Measurements from ENCODE around the gene GALNT16. TPM values are rescaled to one million over a fixed set of nuclear protein-coding genes. Genes with fewer than 3 reads are reported as not detected.
A peak's percentile ranks its signal among the peaks of the same experiment; 100 is the strongest.

Gene GALNT16
- total and polyA plus RNA-seq, 2 donors from 2014 or later = 13.1 to 15.2 TPM

- Histone ChIP-seq H3K9ac (ENCODE audit: low read length in 3 of 3) (no peak overlapping the region), H3K27me3 (ENCODE audit: control insufficient read depth, insufficient read depth, low read length) (no peaks in the 10 kb centered on the region), H3K4me1 (ENCODE audit: control insufficient read depth in 2 of 3, insufficient read depth in 2 of 3, low read depth in 1 of 3, low read length in 3 of 3) (peaks cover 0 to 10% (median 5%) of the 10 kb centered on the region in 3 donors), H3K36me3 (ENCODE audit: control insufficient read depth in 2 of 3, insufficient read depth in 3 of 3, low read length in 3 of 3) (no peaks in the 10 kb centered on the region), H3K4me3 (ENCODE audit: low read length in 3 of 3) (no peak overlapping the region), H3K9me3 (ENCODE audit: control insufficient read depth in 2 of 3, insufficient read depth in 1 of 3, low read length in 3 of 3) (no peaks in the 10 kb centered on the region), H3K27ac (ENCODE audit: low read depth in 2 of 2, low read length in 2 of 2) (no peak overlapping the region)
- FAIRE-seq (no peak), DNase-seq (peak in 2 of 5 donors; percentile 16 to 53)
- intact Hi-C loops (cut with DNase I) = no loop called here
- no peak for TF ChIP-seq CTCF (IDR thresholded peaks at IDR 0.05; ENCODE audit: borderline replicate concordance, extremely low read depth, insufficient read depth)
Observed at GRCh38 chr14:69291396-69291795, 31.4 kb downstream of the GALNT16 start.

- H3K27me3 ChIP-seq (ENCODE audit: control insufficient read depth, insufficient read depth, low read length) = no peaks in the 10 kb centered on the region
- H3K27ac ChIP-seq (ENCODE audit: low read depth in 2 of 2, low read length in 2 of 2) = no peak overlapping the region
- intact Hi-C loops (cut with DNase I) = no loop called here
- no peak overlapping the region for H3K4me3 ChIP-seq (ENCODE audit: low read length in 3 of 3)
- no peak for FAIRE-seq
- TF ChIP-seq CTCF (IDR thresholded peaks at IDR 0.05; ENCODE audit: borderline replicate concordance, extremely low read depth, insufficient read depth) = no peak
- no peaks in the 10 kb centered on the region for H3K36me3 ChIP-seq (ENCODE audit: control insufficient read depth in 2 of 3, insufficient read depth in 3 of 3, low read length in 3 of 3)
- DNase-seq = peak in 3 of 5 donors; percentile 16 to 29 (median 17)
- H3K9ac ChIP-seq (ENCODE audit: low read length in 3 of 3) = no peak overlapping the region
- peaks cover 0 to 8% (median 4%) of the 10 kb centered on the region in 3 donors for H3K4me1 ChIP-seq (ENCODE audit: control insufficient read depth in 2 of 3, insufficient read depth in 2 of 3, low read depth in 1 of 3, low read length in 3 of 3)
- no peaks in the 10 kb centered on the region for H3K9me3 ChIP-seq (ENCODE audit: control insufficient read depth in 2 of 3, insufficient read depth in 1 of 3, low read length in 3 of 3)
Observed at GRCh38 chr14:69291891-69292561, 32.1 kb downstream of the GALNT16 start.

GRCh38 chr14:69298131-69299071 is 38.4 kb downstream of the GALNT16 start:
- Histone ChIP-seq H3K27ac (ENCODE audit: low read depth in 2 of 2, low read length in 2 of 2) (no peak overlapping the region), H3K27me3 (ENCODE audit: control insufficient read depth, insufficient read depth, low read length) (no peaks in the 10 kb centered on the region), H3K9me3 (ENCODE audit: control insufficient read depth in 2 of 3, insufficient read depth in 1 of 3, low read length in 3 of 3) (no peaks in the 10 kb centered on the region), H3K4me3 (ENCODE audit: low read length in 3 of 3) (no peak overlapping the region), H3K4me1 (ENCODE audit: control insufficient read depth in 2 of 3, insufficient read depth in 2 of 3, low read depth in 1 of 3, low read length in 3 of 3) (no peaks in the 10 kb centered on the region), H3K36me3 (ENCODE audit: control insufficient read depth in 2 of 3, insufficient read depth in 3 of 3, low read length in 3 of 3) (no peaks in the 10 kb centered on the region), H3K9ac (ENCODE audit: low read length in 3 of 3) (no peak overlapping the region)
- intact Hi-C loops (cut with DNase I) = no loop called here
- no peak for TF ChIP-seq CTCF (IDR thresholded peaks at IDR 0.05; ENCODE audit: borderline replicate concordance, extremely low read depth, insufficient read depth)
- FAIRE-seq = no peak
- peak in 2 of 5 donors; percentile 39 to 71 for DNase-seq

Data from kidney (tissue), 14 donors.